Endodermal cell (in vitro differentiated cells): ENCODE results near the gene ARHGAP22. TPM values are rescaled to one million over a fixed set of nuclear protein-coding genes. Genes with fewer than 3 reads are reported as not detected.

Source experiments
- DNase-seq: peaks from one replicate; pipeline ENCODE4 v3.0.0-alpha.2; 2017
- H3K27ac ChIP-seq: 2 replicates; pipeline ENCODE4 v1.5.1; 2013; ENCODE audit warnings: mild to moderate bottlenecking, low read depth, low read length, moderate library complexity
- H3K27me3 ChIP-seq: 2 replicates; pipeline ENCODE4 v1.6.1; 2013; ENCODE audit warnings: mild to moderate bottlenecking, low read length, moderate library complexity; ENCODE audit not compliant: insufficient read depth, control insufficient read depth, poor library complexity, severe bottlenecking
- H3K36me3 ChIP-seq: 2 replicates; pipeline ENCODE4 v1.7.0; 2013; ENCODE audit warnings: mild to moderate bottlenecking, low read length, moderate library complexity; ENCODE audit not compliant: control insufficient read depth, insufficient read depth
- H3K4me1 ChIP-seq: one replicate; pipeline ENCODE4 v1.7.0; 2013; ENCODE audit warnings: low read length; ENCODE audit not compliant: control insufficient read depth, insufficient read depth
- H3K4me3 ChIP-seq: 2 replicates; pipeline ENCODE4 v1.5.1; 2013; ENCODE audit warnings: mild to moderate bottlenecking, low read length, moderate library complexity
- H3K9ac ChIP-seq: 2 replicates; pipeline ENCODE4 v1.6.1; 2013; ENCODE audit warnings: mild to moderate bottlenecking, low read length, moderate library complexity; ENCODE audit not compliant: poor library complexity, severe bottlenecking; ENCODE audit errors: extremely low read depth
- H3K9me3 ChIP-seq: 2 replicates; pipeline ENCODE4 v1.6.1; 2013; ENCODE audit warnings: mild to moderate bottlenecking, low read length, moderate library complexity; ENCODE audit not compliant: control insufficient read depth
- H3K27ac Mint-ChIP-seq: 2 replicates; pipeline ENCODE4 v1.8.0; 2020; ENCODE audit warnings: mixed read lengths
- H3K27me3 Mint-ChIP-seq: 2 replicates; pipeline ENCODE4 v1.8.0; 2021; ENCODE audit warnings: mild to moderate bottlenecking, mixed read lengths; ENCODE audit not compliant: insufficient read depth
- H3K36me3 Mint-ChIP-seq: 2 replicates; pipeline ENCODE4 v1.8.0; 2020; ENCODE audit warnings: low read depth, mixed read lengths
- H3K4me1 Mint-ChIP-seq: 2 replicates; pipeline ENCODE4 v1.8.0; 2020; ENCODE audit warnings: mixed read lengths
- H3K4me3 Mint-ChIP-seq: 2 replicates; pipeline ENCODE4 v1.8.0; 2020; ENCODE audit warnings: mild to moderate bottlenecking, moderate library complexity, mixed read lengths
- H3K9me3 Mint-ChIP-seq: 2 replicates; pipeline ENCODE4 v1.8.0; 2020; ENCODE audit warnings: mild to moderate bottlenecking, mixed read lengths
- WGBS, 2 experiments: methylation state at CpG; one replicate each; pipeline versions ENCODE4 v1.1.5 to v1.1.7; 2013; ENCODE audit warnings: missing lambda C conversion rate in 2 of 2, mixed read lengths in 1 of 2; ENCODE audit not compliant: insufficient coverage in 1 of 2, insufficient read length in 1 of 2; 5-methylcytosine and 5-hydroxymethylcytosine counted together
- total RNA-seq, 2 donors: library from RNA; stranded (reverse); fragmentation: NEBNext Ultra II Directional in 1 of 2; extraction: Animal tissue kit (Norgen Biotek cat#: 25700) in 1 of 2; gene quantifications; 2 replicates in 1 of 2; 3 replicates in 1 of 2; pipeline ENCODE4 v1.2.1, GENCODE V29; 2021
- TF ChIP-seq, protein P1 (sequence below): fragments of 200-600 bp; sonication (generic); conservative IDR thresholded peaks from 2 replicates; pipeline ENCODE4 v1.5.0; 2021; ENCODE audit warnings: antibody characterized with exemption, mild to moderate bottlenecking

The ARHGAP22 gene
- total RNA-seq, 2 donors from 2014 or later, result 10.3 to 14.1 TPM

DNA sequence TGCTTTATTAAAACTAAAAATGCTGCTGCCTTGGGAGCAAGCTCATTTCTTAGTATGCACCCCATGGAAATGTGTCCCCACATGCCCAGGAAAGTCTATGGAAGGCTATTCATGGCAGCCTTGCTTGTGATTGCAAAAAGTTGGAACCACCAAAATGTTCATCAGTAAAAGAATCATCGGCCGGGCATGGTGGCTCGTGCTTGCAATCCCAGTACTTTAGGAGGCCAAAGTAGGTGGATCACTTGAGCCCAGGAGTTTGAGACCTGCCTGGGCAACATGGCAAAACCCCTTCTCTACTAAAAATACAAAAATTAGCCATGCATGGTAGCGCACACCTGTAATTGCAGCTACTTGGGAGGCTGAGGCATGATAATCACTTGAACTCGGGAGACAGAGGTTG is 79.8 kb downstream of the ARHGAP22 start:
- Histone ChIP-seq H3K36me3 (no peaks in the 10 kb centered on the region), H3K9me3 (no peaks in the 10 kb centered on the region), H3K4me3 (no peak overlapping the region), H3K4me1 (peaks cover 6% of the 10 kb centered on the region), H3K27ac (no peak overlapping the region), H3K27me3 (peaks cover 29% of the 10 kb centered on the region), H3K9ac (no peak overlapping the region)
- H3K36me3 Mint-ChIP-seq, result no peaks in the 10 kb centered on the region
- H3K4me3 Mint-ChIP-seq, result peak overlapping the region; percentile 63
- 93 to 96% methylated on average over 5 of the region's 5 CpGs for WGBS, 2 experiments
- no peak overlapping the region for H3K27ac Mint-ChIP-seq
- TF ChIP-seq, protein P1, sequence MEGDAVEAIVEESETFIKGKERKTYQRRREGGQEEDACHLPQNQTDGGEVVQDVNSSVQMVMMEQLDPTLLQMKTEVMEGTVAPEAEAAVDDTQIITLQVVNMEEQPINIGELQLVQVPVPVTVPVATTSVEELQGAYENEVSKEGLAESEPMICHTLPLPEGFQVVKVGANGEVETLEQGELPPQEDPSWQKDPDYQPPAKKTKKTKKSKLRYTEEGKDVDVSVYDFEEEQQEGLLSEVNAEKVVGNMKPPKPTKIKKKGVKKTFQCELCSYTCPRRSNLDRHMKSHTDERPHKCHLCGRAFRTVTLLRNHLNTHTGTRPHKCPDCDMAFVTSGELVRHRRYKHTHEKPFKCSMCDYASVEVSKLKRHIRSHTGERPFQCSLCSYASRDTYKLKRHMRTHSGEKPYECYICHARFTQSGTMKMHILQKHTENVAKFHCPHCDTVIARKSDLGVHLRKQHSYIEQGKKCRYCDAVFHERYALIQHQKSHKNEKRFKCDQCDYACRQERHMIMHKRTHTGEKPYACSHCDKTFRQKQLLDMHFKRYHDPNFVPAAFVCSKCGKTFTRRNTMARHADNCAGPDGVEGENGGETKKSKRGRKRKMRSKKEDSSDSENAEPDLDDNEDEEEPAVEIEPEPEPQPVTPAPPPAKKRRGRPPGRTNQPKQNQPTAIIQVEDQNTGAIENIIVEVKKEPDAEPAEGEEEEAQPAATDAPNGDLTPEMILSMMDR, result no peak
- peaks cover 43% of the 10 kb centered on the region for H3K27me3 Mint-ChIP-seq
- DNase-seq, result peak; percentile 43
- no peaks in the 10 kb centered on the region for H3K9me3 Mint-ChIP-seq
- peaks cover 22% of the 10 kb centered on the region for H3K4me1 Mint-ChIP-seq

DNA sequence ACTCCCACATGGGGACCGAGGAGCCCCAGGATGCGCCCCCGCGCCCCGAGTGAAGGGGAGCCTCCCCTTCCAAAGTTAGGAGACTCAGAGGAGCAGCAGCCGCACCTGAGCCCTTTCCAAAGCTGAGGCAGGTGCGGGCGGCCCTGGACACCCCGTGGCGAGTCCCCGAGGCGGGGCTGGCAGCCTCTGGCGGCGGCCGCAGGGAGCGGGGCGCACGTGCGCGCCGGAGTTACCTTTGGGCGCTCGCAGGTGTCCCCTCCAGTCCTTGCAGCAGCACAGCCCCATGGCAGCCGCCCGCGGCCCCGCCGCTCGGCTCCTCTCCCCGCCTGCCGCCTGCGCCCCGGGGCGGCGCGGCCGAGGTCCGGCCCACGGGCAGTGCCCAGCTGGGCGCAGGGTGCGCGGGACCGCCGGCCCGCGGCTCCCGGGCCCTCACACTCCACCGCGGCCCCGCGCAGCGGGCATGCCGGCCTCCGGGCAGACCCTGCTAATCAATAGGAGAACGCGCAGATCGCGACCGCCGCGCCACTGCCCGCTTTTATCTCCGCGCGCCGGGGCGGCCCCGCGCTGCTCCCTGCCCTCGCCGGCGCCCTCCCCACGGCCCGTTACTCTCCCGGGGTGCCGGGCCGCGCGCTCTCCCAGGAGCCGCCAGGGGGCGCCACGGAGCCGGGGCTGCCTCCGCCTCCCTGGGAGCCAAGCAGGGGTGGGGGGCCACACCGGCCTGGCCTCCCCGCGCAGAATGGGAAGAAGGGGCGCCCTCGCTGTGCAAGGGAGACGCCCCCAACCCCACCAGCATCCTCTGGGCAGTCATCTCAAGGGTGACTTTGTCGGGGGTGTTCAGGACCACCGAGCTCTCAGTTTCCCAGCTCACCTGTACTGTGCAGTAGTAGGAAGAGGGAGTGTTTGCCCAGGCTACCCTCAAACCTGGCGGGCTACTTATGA is 80.8 kb downstream of the ARHGAP22 start:
- H3K36me3 Mint-ChIP-seq, result no peaks in the 10 kb centered on the region
- no peaks in the 10 kb centered on the region for H3K9me3 Mint-ChIP-seq
- 4 to 5% methylated on average over 38 to 93 of the region's 93 CpGs for WGBS, 2 experiments
- TF ChIP-seq, protein P1, result peak; percentile 94
- no peak overlapping the region for H3K27ac Mint-ChIP-seq
- peak; percentile 87 for DNase-seq
- Histone ChIP-seq H3K9ac (no peak overlapping the region), H3K27ac (no peak overlapping the region), H3K9me3 (no peaks in the 10 kb centered on the region), H3K4me3 (peak overlapping the region; percentile 82), H3K27me3 (peaks cover 29% of the 10 kb centered on the region), H3K36me3 (no peaks in the 10 kb centered on the region), H3K4me1 (peaks cover 6% of the 10 kb centered on the region)
- H3K4me3 Mint-ChIP-seq, result peak overlapping the region; percentile 63
- peaks cover 42% of the 10 kb centered on the region for H3K27me3 Mint-ChIP-seq
- H3K4me1 Mint-ChIP-seq, result peaks cover 26% of the 10 kb centered on the region

DNA sequence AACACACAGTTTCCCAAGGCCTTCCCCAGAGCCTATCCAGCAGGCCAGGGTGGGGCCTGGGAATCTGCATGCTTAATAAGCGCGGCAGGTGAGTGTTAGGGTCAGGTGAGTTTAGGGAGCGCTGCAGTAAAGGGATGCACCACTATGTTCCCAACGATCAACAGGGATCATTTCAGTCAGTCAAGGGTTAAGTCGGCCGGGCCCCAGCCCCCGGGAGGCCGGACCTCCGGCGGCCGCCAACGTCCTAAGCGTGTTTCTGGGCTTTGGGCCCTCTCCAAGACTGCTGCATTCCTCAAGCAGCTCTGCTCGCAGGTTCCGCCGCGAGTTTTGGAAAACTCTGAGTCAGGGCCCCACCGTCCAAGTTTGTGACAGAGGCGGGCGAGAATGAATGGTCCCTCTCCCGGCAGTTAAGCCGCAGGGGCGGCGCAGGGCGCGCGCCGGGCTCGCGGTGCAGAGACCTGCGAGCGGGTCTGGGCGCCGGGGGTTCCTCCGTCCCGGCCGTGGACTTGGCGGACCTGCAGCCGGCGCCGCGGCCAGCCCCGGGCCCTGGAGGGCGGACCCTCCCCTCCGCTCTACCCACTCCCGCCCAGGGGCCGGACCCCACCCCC is 81.6 kb downstream of the ARHGAP22 start:
- H3K4me1 Mint-ChIP-seq, result peaks cover 26% of the 10 kb centered on the region
- H3K4me3 Mint-ChIP-seq, result peak overlapping the region; percentile 63
- H3K36me3 ChIP-seq, result no peaks in the 10 kb centered on the region
- peaks cover 38% of the 10 kb centered on the region for H3K27me3 Mint-ChIP-seq
- H3K9ac ChIP-seq, result no peak overlapping the region
- no peaks in the 10 kb centered on the region for H3K9me3 ChIP-seq
- H3K36me3 Mint-ChIP-seq, result no peaks in the 10 kb centered on the region
- H3K4me1 ChIP-seq, result peaks cover 6% of the 10 kb centered on the region
- peak; percentile 89 for DNase-seq
- H3K9me3 Mint-ChIP-seq, result no peaks in the 10 kb centered on the region
- 1 to 4% methylated on average over 11 to 47 of the region's 47 CpGs for WGBS, 2 experiments
- H3K4me3 ChIP-seq, result peak overlapping the region; percentile 82
- no peak overlapping the region for H3K27ac ChIP-seq
- TF ChIP-seq, protein P1, result no peak
- H3K27ac Mint-ChIP-seq, result no peak overlapping the region
- peaks cover 29% of the 10 kb centered on the region for H3K27me3 ChIP-seq
